Kidney epithelial cell (primary cell): Measurements from ENCODE around the gene ZFYVE26. TPM values are rescaled to one million over a fixed set of nuclear protein-coding genes. Genes with fewer than 3 reads are reported as not detected.
A peak's percentile ranks its signal among the peaks of the same experiment; 100 is the strongest.
"Not testable (repeated sequence)": the region's sequence is repeated elsewhere in the genome, so short reads cannot be mapped to it uniquely, and the experiment has no call there.

Source experiments
- DNase-seq: peaks from one replicate; pipeline ENCODE4 v3.0.0-alpha.2; 2010; ENCODE audit warnings: low read depth
- H3K27me3 ChIP-seq: 2 replicates; pipeline ENCODE4 v1.6.0; 2011; ENCODE audit warnings: low read length; ENCODE audit not compliant: control insufficient read depth, insufficient read depth
- H3K36me3 ChIP-seq: 2 replicates; pipeline ENCODE4 v1.5.1; 2011; ENCODE audit warnings: low read length; ENCODE audit not compliant: control insufficient read depth, insufficient read depth
- H3K4me3 ChIP-seq: 2 replicates; pipeline ENCODE4 v1.5.1; 2011; ENCODE audit warnings: low read depth, mild to moderate bottlenecking, control low read depth, low read length
- CTCF ChIP-seq: IDR thresholded peaks from 2 replicates; pipeline ENCODE4 v1.5.1; 2011; ENCODE audit warnings: mild to moderate bottlenecking, moderate library complexity, low read length, control low read depth, inconsistent platforms; ENCODE audit not compliant: insufficient read depth, poor library complexity, severe bottlenecking
- total RNA-seq: library from RNA; depleted of rRNA; stranded (reverse); fragments of >200 nt; gene quantifications from 2 replicates; pipeline ENCODE4 v1.2.3, GENCODE V29; 2015

Gene ZFYVE26
- total RNA-seq, 1 donor from 2014 or later = 26.2 TPM

DNA sequence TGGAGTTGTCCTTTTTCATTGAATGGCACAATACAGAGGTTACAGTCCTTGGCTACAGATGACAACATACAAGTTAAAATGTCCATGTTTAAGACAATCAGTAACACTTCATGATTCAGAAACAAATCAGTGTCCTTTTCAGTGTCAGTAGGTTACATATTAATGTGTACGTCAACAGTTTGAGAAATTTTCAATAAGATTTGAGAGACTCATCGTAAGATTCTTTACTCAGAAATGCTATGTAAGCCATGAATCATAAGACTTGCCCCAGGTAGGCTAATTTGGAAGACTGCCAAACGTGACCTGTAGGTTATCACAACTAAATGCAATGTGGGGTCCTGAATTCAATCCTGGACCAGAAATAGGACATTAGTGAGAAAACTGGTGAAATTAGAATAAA is 111.2 kb downstream of the ZFYVE26 start:
- H3K27me3 ChIP-seq = no peaks in the 10 kb centered on the region
- DNase-seq = no peak
- no peaks in the 10 kb centered on the region for H3K36me3 ChIP-seq
- TF ChIP-seq CTCF = no peak
- H3K4me3 ChIP-seq = no peak overlapping the region

- Histone ChIP-seq H3K4me3 (no peak overlapping the region), H3K36me3 (no peaks in the 10 kb centered on the region), H3K27me3 (no peaks in the 10 kb centered on the region)
- no peak for DNase-seq
- TF ChIP-seq CTCF = peak; percentile 69
Observed at GRCh38 chr14:67704484-67705089, 111.8 kb downstream of the ZFYVE26 start.

- no peaks in the 10 kb centered on the region for H3K27me3 ChIP-seq
- no peaks in the 10 kb centered on the region for H3K36me3 ChIP-seq
- no peak for TF ChIP-seq CTCF
- DNase-seq = no peak
- no peak overlapping the region for H3K4me3 ChIP-seq
Observed at GRCh38 chr14:67703997-67704396, 112.4 kb downstream of the ZFYVE26 start.

DNA sequence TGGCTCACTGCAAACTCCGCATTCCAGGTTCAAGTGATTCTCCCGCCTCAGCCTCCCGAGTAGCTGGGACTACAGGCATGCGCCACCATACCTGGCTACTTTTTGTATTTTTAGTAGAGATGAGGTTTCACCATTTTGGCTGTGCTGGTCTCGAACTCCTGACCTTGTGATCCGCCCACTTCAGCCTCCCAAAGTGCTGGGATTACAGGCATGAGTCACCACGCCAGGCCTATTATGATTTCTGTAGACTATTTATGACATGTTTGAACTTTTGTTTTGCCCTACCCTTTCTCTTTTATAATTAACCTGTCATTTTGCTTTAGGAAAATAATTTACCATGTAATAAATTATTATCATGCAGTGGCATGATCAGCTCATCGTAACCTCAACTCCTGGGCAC is 114.9 kb downstream of the ZFYVE26 start, which contains the start of gene RDH12:
Gene RDH12, plus strand, starts transcription at position 395 of the 400 bp plus-strand sequence. CDS start 20,757 bp downstream, outside the sequence.
- not testable (repeated sequence) for H3K36me3 ChIP-seq, H3K27me3 ChIP-seq, DNase-seq, H3K4me3 ChIP-seq

DNA sequence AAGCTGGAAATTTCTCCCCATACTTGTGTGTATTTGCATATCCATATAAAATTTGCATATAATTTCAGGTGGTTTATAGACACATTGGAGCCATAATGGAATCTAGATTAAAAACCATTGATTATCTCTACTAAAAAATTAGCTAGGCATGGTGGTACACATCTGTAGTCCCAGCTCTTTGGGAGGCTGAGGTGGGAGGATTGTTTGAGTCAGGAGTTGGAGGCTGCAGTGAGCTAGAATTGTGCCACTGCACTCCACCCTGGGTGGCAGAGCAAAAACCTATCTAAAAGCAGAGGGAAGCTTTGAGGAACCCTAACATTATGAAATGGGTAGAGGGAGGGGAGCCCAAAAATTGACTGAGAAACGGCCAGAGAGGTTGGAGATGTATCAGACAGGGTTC is 118.2 kb downstream of the ZFYVE26 start:
- no peak for DNase-seq
- Histone ChIP-seq H3K4me3 (no peak overlapping the region), H3K36me3 (no peaks in the 10 kb centered on the region), H3K27me3 (no peaks in the 10 kb centered on the region)
- TF ChIP-seq CTCF = no peak

GRCh38 chr14:67697006-67697405 is 119.4 kb downstream of the ZFYVE26 start:
- no peak for TF ChIP-seq CTCF
- peaks cover 2% of the 10 kb centered on the region for H3K36me3 ChIP-seq
- no peak for DNase-seq
- H3K4me3 ChIP-seq = no peak overlapping the region
- no peaks in the 10 kb centered on the region for H3K27me3 ChIP-seq

Other genes with a start within 250 kb of the ZFYVE26 start
- 27.1 and 28.5 TPM in 2 replicates for gene PIGH, start 216.3 kb downstream of the ZFYVE26 start, total RNA-seq
- gene ARG2, start 196.7 kb downstream of the ZFYVE26 start, total RNA-seq = 35.0 and 45.6 TPM in 2 replicates
- gene VTI1B, start 142.0 kb downstream of the ZFYVE26 start, total RNA-seq = 59.1 and 64.3 TPM in 2 replicates
- gene RDH11, start 120.8 kb downstream of the ZFYVE26 start, total RNA-seq = 77.3 and 78.2 TPM in 2 replicates
- 0.34 TPM in 1 of 2 replicates, not detected in the other for gene RDH12, start 114.7 kb downstream of the ZFYVE26 start, total RNA-seq
- gene RAD51B, start 3.2 kb upstream of the ZFYVE26 start, total RNA-seq = 7.6 and 9.5 TPM in 2 replicates